Stimulated activated CD8-positive, alpha-beta memory T cell treated with anti-CD3 and anti-CD28 coated beads, Interleukin-12 subunit alpha, Interleukin-12 subunit beta, amount 100 ng/mL, for 24 hours (primary cell): ENCODE measurements around the gene RELT.

ENCODE experiments used
- DNase-seq: peaks from one replicate; pipeline ENCODE4 v3.0.0-alpha.2; 2020; ENCODE audit errors: extremely low read depth

The RELT gene

DNA sequence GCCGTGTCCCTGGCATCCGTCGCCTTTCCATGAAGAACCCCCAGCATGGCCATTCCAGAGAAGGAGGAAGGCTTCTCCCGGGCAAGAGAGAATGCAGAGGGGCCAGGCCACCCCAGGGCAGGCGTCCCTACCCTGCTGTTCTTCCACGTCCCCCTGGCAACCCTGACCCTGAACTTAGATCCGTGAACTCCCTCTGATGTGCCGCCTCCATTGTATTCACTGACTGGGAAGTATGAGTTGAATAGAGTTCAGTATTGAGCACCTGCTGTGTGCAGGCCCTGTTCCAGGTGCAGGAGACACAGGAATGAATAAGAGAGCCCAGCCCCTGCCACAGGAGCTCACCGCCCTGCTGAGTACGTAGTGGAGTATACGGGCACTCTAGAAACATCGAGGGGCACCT lies 29.1 kb upstream of the RELT start:
- DNase-seq = no peak

DNA sequence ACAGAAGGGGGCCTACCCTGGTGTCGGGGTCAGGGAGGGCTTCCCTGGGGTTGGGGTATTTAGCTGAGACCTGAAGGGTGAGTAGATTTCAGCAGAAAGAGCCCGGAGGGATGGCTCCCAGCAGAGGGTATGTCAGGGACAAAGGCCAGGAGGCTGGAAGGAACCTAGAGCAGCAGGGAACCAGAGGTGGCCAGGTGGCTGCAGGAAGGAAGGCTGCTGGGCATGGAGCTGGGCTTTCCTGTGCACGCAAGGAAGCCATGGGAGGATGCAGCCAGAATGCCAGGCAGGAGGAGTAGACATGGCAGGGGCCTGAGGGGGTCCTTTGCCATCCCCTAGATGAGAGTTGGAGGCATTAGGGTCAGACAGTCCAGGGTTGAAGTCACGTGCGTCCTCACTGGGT lies 27.4 kb upstream of the RELT start:
- DNase-seq = no peak

DNA sequence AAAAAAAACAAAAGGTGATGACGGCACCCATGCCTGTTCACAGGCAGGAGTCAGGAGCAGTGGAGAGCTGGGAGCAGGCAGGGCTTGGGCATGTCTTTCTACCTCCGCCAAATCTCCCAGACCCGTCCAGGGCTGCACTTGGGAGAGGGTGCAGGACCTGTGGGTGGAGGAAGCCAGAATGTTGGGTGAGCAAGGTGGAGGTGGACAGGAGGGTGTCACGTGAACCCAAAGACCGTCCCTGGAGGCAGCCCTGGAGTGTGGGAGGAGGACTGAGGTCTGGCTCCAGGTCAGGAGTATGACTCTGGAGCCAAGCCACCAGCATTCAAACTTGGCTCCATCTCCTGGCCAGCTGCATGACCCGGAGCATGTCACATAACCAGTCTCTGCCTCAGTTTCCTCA lies 26.6 kb upstream of the RELT start:
- DNase-seq = no peak

DNA sequence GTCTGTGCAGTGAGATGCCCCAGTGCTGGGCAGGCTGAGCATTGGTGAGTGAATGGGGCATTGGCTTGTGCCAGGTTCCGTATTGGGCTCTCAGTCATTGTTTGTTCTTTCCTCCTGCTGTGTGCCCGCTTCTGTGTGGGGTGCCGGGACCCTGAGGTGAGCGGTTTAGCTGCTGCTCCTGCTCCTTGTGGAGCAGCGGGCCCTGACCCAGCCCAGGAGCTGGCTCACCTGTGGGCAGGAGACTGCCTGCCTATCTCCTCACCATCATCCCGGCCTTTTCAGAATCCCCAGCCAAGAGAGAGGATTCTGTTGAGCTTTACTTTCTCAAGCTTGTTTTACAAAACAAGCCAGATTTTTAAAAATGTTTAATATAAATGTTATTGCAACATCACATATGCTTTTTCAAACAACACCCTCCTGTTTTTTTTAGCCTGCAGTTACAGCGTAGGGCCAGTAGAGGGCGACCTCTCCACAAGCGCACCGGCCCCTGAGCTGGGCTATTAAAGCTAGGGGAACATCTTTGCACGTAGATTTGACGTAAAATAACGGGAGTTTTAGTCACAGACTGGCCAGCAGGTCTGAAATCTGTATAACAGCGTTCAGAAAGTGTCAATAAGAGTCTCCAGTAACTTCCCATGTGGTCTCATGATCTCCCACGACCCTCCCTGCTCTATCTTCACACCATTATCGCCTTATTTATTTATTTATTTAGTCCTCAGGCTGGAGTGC lies 25.1 kb upstream of the RELT start:
- no peak for DNase-seq

DNA sequence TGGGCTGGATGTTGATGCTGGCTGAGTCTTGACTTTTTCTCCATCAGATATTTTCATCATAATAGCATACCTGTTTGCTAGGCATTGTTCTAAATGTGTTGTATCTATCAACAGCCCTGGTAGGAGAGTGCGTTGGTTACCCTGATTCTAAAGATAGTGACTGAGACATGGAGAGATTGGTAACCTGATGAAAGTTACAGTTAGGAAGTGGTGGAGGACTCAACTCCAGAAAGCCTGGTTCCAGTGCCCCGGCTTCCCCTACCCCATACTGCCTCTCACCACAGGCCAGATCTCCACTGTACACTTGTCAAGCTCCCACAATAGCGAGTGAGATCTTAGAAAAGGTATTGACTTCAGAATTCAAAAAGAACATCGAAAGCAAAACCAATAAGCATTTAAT lies 22.8 kb upstream of the RELT start:
- no peak for DNase-seq

DNA sequence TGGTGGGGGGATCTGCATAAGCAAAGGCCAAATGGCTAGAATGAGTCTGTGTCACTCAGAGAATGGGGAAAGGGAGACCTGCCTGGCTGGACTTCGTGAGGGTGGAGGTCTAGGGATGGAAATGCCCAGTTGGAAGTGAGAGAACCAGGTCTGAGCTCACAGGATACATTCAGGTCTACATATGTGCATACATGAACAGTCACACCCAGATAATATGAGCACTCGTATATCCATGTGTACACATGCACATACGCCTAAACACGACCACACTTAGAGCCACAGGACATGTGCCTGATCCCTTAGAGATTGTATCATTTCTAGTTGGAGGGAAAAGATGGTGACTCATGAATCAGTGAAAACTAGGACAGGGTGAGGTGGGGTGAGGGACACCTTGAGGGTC lies 21.1 kb upstream of the RELT start:
- DNase-seq = no peak

DNA sequence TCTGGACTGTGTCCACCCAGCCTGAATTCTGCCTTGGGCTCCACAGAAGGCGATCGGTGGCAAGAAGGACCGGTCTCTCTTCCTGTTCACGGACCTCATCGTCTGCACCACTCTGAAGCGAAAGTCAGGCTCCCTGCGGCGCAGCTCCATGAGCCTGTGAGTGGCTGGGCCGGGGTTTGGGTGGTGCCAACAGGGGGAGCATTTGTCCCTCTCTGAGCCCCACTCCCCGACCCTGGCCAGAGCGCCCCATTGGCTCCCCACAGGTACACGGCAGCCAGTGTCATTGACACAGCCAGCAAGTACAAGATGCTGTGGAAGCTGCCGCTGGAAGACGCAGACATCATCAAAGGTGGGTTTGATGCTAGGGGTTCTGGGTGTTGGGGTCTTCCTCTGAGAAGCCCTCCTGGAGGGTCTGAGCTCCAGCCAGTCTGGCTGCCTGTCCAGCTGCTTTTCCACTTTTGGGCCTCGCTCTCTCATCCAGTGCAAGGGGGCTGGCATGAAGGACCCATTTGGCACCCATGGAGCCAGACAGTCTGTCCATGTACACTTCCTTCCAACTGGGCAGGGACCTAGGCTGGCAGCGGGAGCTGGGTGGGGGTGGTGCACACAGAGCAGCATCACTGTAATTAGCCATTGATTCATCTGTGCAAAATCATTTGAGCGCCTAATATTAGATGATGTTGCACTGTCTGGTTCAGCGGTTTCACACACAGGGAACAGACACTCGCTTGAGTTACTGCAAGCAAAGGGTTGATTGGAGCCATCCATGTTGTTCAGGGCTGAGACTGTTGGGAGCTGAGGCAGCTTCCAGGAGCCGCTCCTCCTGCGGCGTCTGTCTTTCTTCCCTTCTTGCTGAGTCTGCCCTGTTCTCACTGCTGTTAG lies 19.0 kb upstream of the RELT start:
- no peak for DNase-seq

DNA sequence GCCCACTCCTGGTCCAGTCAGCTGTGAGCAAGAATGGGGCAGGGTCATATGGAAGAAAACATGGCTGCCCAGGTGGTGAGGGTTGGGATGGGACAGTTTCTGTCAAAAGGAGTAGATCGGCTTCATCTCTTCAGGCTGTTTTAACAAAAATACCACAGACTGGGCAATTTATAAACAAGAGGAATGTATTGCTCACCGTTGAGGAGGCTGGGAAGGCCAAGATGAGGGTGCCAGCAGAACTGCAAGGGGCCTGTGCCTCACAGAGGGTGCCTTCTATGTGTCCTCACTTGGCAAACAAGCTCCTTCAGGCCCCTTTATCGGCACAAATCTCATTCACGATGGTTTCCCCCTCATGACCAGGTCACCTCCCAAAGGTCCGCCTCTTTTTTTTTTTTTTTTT lies 18.1 kb upstream of the RELT start:
- DNase-seq = no peak

DNA sequence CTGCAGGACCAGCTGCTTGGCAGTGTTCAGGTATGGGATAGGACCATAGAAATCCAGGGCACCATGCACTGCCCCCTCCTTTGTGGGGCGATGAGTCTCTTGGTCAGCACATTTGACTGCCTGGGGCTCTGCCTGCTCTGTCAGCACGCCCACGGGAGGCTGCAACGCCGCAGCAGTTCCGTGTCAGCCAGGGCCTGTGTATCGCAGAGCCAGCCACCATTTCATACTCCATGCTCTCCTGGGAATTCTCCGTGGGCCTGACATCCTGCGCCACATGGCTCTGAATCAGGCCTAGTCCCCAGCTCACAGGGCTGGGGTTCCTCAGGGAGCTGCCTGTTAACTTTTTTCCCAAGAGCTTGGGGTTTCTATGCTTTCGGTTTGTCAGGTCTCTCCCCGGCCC lies 16.9 kb upstream of the RELT start:
- DNase-seq = no peak

DNA sequence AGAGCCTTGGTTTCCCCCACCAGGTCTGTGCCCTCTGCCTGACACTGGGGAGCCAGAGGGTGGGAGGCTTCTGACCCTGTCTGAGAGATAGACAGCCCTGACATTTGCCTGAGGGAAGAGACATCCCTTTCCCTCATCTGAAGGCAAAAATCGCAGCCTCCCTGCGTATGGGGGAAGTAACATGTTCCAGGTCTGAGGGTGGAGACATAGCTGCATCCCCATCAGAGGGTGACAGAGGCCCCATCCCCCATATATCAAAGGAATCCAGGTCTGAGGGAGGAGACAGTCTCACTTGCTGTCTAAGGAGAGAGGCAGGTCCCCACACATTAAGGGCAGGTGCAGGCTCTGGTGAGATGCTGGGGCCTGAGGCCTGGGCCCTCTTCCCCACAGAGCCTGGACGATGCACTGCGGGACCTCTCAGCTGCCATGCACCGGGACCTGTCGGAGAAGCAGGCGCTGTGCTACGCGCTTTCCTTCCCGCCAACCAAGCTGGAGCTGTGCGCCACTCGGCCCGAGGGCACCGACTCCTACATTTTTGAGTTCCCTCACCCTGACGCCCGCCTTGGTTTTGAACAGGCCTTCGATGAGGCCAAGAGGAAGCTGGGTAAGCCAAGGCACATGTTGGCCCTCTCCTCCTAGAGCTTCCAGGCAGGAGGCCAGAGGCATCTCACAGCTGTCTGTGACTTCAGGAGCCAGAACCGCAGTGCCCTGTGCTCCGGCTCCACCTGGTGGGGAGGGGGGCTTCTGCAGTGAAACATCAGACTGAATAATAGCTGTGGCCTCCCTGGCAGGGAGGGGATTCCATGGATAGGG lies 16.1 kb upstream of the RELT start:
- no peak for DNase-seq

DNA sequence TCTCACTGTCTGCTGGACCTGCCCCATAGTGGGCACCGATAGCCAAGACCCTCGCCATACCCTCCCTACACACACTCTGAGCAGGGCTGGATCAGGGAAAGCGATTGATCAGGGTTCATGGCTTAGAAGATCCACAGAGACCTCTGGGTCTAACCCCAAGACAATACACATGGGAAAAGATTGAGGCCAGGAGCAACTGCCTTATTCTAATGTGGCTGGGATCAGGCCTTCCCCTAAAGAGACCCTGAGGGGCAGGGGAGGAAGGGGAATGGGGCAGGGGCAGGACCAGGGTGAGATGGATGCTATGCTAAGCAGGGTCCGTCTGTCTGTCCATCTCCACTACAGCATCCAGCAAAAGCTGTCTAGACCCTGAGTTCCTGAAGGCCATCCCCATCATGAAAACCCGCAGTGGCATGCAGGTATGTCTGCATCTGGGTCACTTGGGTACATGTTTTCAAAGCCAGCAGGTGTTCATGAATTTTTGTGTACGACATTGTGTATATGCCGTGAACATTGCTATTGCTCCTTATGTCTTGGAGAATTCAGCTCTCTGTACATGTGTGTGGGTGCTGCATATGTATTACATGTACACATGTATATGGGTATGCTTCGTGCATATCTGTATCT lies 15.3 kb upstream of the RELT start:
- DNase-seq = no peak

DNA sequence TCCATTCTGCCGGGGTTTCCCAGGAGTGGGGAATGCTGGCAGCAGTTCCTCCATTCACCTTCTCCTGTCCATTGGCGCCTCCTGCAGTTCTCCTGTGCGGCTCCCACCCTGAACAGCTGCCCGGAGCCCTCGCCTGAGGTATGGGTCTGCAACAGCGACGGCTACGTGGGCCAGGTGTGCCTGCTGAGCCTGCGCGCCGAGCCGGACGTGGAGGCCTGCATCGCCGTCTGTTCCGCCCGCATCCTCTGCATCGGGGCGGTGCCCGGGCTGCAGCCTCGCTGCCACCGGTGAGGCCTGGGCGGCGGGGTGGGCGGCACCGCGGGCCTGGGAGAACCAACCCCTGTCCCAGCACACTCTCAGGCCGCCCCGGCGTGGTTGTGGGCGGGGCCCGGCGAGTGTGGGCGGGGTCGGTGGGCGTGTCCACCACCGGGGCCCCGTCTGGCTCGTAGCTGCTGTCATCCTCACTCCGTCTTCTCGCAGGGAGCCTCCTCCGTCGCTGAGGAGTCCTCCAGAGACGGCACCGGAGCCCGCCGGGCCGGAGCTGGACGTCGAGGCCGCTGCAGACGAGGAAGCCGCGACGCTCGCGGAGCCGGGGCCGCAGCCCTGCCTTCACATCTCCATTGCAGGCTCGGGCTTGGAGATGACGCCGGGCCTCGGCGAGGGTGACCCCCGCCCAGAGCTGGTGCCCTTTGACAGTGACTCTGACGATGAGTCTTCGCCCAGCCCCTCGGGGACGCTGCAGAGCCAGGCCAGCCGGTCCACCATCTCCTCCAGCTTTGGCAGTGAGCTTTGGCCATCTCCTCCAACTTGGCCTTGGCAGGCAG lies 14.0 kb upstream of the RELT start:
- DNase-seq = no peak

DNA sequence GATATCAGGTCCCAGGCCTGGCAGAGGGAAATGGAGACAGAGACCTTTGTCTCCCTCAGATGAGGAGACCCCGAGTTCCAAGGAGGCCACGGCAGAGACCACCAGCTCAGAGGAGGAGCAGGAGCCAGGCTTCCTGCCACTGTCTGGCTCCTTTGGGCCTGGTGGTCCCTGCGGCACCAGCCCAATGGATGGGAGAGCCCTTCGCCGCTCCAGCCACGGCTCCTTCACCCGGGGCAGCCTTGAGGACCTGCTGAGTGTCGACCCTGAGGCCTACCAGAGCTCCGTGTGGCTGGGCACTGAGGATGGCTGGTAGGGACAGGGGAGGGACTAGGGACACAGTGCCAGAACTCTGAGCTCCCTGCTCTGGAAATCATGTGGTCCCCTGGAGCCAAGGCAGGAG lies 13.1 kb upstream of the RELT start:
- no peak for DNase-seq

DNA sequence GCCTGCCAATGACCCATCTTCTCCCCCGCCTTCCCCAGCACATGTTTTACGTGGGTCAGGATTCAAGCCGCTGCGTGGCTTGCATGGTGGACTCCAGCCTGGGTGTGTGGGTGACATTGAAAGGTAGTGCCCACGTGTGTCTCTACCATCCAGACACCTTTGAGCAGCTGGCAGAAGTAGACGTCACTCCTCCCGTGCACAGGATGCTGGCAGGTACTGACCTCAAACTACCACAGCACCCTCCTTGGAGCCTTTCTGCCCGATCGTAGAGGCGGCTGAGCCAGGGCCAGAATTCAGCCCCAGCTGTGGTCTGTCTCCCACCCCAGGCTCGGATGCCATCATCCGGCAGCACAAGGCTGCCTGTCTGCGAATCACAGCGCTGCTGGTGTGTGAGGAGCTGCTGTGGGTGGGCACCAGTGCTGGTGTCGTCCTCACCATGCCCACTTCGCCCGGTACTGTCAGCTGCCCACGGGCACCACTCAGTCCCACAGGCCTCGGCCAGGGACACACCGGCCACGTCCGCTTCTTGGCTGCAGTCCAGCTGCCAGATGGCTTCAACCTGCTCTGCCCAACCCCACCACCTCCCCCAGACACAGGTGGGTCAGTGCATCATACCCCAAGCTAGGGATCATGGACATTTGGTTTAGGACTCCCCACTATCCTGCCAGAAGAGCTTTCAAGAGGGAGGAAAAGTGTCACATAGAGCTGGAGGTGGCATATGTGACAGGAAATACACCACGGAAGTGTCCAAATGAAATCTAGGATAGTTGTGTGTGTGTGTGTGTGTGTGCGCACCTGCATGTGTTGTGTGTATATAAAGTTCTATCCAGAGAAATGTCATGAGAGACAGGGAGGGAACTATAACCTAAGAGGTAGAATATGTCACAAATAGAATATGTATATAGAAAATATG lies 10.6 kb upstream of the RELT start:
- DNase-seq = no peak

DNA sequence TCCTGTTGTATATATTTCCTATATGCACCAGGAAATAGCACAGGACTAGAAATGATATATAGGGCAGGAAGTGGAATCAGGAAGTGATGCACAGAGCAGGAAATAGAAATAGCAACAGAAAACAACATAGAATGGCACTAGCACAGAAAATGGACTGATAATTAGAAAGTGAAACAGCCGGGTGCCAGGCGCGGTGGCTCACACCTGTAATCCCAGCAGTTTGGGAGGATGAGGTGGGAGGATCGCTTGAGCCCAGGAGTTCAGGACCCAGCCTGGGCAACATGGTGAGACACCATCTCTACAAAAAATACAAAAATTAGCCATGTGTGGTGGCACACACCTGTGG lies 10.0 kb upstream of the RELT start:
- DNase-seq = no peak

DNA sequence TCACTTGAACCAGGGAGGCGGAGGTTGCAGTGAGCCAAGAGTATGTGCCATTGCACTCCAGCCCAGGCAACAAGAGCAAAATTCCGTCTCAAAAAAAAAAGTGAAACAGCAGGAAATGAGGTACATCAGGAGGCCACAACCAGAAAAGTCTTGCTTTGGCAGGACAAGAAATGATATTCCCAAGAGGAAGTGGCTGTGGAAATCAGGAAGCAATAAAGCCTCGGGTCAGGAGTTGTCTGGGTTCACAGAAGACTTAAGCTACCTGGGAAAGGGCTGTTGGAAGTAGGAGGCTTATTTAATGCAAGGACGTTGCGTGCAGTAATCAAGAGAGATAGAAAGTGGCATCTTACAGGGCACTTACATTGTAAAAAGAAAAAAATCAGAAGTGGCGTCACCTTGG lies 9.2 kb upstream of the RELT start:
- DNase-seq = no peak

DNA sequence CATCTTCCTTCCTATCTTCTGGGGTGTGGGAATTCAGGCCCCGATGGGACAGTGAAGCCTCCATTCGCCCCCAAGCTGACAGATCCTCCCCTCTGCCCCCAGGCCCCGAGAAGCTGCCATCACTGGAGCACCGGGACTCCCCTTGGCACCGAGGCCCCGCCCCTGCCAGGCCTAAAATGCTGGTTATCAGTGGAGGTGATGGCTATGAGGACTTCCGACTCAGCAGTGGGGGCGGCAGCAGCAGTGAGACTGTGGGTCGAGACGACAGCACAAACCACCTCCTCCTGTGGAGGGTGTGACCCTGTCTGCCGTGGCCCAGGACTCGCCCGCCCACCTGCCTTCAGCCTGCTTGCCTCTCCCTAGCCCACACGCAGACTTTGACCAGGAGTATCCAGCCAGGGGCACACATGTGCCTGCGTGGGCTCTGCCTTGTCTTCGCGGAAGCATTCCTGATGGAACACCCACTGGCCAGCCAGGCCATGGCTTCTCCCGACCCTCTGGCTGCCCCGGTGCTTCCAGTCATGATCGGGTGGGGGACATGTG lies 8.6 kb upstream of the RELT start:
- no peak for DNase-seq

DNA sequence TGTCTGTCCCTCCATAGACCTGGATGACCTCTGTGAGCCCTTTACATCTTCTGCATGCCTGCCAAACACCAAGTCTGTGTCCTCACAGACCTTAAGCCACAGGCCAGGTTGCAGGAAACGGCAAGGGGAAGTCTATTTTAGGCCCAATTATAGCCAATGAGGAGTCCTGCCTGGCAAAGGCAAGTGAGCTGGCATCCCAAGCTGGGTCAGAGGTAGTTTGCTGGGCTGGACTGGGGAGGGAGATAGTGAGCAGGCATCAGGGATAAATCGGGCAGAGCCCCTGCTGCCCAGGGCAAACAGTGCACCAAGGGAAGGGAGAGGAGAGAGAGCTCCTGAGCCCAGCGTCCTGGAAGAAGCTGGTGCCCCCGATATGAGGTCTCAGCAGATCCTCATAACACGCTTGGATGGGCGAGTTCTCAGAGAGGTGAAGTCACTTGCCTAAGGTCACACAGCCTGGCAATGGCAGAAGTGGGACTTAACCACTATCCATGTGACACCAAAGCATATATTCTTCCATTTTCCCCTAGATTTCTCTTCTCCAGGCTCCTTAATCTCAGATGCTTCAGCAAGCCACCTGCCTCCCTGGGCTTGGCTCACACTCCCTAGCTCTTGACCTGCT lies 3.7 kb upstream of the RELT start:
- no peak for DNase-seq

DNA sequence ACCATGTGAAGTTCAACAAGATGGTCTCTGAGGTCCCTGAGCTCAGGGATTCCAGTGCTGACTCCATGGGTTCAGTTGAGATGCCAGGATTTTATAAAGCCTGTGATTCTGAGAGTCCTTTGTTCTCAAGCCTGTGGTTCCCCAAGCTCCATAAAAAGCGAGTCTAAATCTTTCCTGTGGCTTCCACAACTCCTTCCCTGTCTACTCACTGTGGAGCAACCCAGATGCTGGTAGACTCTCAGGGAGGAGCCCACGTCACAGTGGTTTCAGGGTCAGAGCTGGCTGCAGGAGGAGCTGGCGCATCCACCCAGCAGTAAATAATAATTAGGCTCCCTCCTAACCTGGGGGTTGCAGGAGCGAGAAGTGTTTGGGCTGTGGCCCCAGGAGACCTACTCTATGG lies 2.0 kb upstream of the RELT start:
- DNase-seq = no peak

DNA sequence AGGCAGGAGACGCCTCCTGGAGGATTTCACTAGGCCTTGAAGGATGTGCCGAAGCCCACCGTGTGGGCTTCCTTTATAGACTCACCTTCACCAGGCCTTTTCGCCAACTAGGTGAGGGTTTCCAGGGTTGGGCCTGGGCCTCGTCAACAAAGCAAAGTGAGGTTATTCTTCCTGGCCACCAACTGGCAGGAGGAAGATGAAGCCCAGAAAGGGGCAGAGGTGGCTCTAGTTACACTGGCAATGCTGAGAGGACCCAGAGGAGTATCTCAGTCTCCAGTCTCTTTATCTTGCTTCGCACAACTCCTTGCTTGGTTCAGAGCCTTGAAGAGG lies 404 bp upstream of the RELT start:
- DNase-seq = no peak
